Measurements from ENCODE around the gene SYNPR. TPM values are rescaled to one million over a fixed set of nuclear protein-coding genes. Genes with fewer than 3 reads are reported as not detected.

Gene SYNPR
- 2.0 and 4.4 TPM in 2 replicates for polyA plus RNA-seq
- 1.2 and 1.5 TPM in 2 replicates for polyA minus RNA-seq

GRCh38 chr3:63278171-63279004 lies at the start of gene SYNPR:
TSS of gene SYNPR (plus strand) at chr3:63278308.
- H3K36me3 ChIP-seq (ENCODE audit: insufficient read depth, low read length), result no peaks in the 10 kb centered on the region
- H3K27ac ChIP-seq (ENCODE audit: low read length), result no peak within 1 kb of the TSS
- H3K27me3 ChIP-seq (ENCODE audit: insufficient read depth, low read depth, low read length), result peaks cover 44% of the 10 kb centered on the region
- H3K4me2 ChIP-seq (ENCODE audit: low read length), result peak within 1 kb of the TSS; percentile 92
- no peaks in the 10 kb centered on the region for H3K9me3 ChIP-seq (ENCODE audit: low read length)
- no peaks in the 10 kb centered on the region for H3K79me2 ChIP-seq (replicated peaks; ENCODE audit: insufficient read depth, low read length)
- peak within 1 kb of the TSS; percentile 77 for H3K4me3 ChIP-seq (ENCODE audit: low read length)
- H3K9me2 ChIP-seq (ENCODE audit: insufficient read depth, low read length), result no peaks in the 10 kb centered on the region
- no peaks in the 10 kb centered on the region for H4K20me1 ChIP-seq (ENCODE audit: insufficient read depth)
- peak within 1 kb of the TSS; percentile 53 for H3K9ac ChIP-seq (ENCODE audit: low read length)
- TF ChIP-seq, protein P1, sequence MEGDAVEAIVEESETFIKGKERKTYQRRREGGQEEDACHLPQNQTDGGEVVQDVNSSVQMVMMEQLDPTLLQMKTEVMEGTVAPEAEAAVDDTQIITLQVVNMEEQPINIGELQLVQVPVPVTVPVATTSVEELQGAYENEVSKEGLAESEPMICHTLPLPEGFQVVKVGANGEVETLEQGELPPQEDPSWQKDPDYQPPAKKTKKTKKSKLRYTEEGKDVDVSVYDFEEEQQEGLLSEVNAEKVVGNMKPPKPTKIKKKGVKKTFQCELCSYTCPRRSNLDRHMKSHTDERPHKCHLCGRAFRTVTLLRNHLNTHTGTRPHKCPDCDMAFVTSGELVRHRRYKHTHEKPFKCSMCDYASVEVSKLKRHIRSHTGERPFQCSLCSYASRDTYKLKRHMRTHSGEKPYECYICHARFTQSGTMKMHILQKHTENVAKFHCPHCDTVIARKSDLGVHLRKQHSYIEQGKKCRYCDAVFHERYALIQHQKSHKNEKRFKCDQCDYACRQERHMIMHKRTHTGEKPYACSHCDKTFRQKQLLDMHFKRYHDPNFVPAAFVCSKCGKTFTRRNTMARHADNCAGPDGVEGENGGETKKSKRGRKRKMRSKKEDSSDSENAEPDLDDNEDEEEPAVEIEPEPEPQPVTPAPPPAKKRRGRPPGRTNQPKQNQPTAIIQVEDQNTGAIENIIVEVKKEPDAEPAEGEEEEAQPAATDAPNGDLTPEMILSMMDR (IDR thresholded peaks at IDR 0.05; ENCODE audit: poor library complexity, severe bottlenecking), result no peak
- TF ChIP-seq, protein P2, sequence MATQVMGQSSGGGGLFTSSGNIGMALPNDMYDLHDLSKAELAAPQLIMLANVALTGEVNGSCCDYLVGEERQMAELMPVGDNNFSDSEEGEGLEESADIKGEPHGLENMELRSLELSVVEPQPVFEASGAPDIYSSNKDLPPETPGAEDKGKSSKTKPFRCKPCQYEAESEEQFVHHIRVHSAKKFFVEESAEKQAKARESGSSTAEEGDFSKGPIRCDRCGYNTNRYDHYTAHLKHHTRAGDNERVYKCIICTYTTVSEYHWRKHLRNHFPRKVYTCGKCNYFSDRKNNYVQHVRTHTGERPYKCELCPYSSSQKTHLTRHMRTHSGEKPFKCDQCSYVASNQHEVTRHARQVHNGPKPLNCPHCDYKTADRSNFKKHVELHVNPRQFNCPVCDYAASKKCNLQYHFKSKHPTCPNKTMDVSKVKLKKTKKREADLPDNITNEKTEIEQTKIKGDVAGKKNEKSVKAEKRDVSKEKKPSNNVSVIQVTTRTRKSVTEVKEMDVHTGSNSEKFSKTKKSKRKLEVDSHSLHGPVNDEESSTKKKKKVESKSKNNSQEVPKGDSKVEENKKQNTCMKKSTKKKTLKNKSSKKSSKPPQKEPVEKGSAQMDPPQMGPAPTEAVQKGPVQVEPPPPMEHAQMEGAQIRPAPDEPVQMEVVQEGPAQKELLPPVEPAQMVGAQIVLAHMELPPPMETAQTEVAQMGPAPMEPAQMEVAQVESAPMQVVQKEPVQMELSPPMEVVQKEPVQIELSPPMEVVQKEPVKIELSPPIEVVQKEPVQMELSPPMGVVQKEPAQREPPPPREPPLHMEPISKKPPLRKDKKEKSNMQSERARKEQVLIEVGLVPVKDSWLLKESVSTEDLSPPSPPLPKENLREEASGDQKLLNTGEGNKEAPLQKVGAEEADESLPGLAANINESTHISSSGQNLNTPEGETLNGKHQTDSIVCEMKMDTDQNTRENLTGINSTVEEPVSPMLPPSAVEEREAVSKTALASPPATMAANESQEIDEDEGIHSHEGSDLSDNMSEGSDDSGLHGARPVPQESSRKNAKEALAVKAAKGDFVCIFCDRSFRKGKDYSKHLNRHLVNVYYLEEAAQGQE (IDR thresholded peaks at IDR 0.05; ENCODE audit: borderline replicate concordance), result no peak
- TF ChIP-seq POLR2AphosphoS5 (IDR thresholded peaks at IDR 0.05) (no peak), MXI1 (conservative IDR thresholded peaks at IDR 0.05; ENCODE audit: poor library complexity, severe bottlenecking) (no peak), EP300 (conservative IDR thresholded peaks at IDR 0.05; ENCODE audit: poor library complexity, severe bottlenecking) (no peak), TAF1 (IDR thresholded peaks at IDR 0.05; ENCODE audit: low read depth) (no peak), SMC3 (conservative IDR thresholded peaks at IDR 0.05; ENCODE audit: poor library complexity) (no peak), RAD21 (conservative IDR thresholded peaks at IDR 0.05) (no peak), EZH2 (IDR thresholded peaks at IDR 0.05; ENCODE audit: borderline replicate concordance, insufficient read depth, low read length, poor library complexity, severe bottlenecking) (no peak)
- no peaks in the 10 kb centered on the region for H3F3A ChIP-seq (ENCODE audit: insufficient read depth, low read length, poor library complexity, severe bottlenecking)
- peak within 1 kb of the TSS; percentile 40 for H2AFZ ChIP-seq (ENCODE audit: low read depth, low read length)

GRCh38 chr3:63228677-63229076 lies 49.4 kb upstream of the SYNPR start:
- no peak overlapping the region for H2AFZ ChIP-seq (ENCODE audit: low read depth, low read length)
- TF ChIP-seq, protein P1 (IDR thresholded peaks at IDR 0.05; ENCODE audit: poor library complexity, severe bottlenecking), result peak; percentile 84
- TF ChIP-seq TAF1 (IDR thresholded peaks at IDR 0.05; ENCODE audit: low read depth) (no peak), EZH2 (IDR thresholded peaks at IDR 0.05; ENCODE audit: borderline replicate concordance, insufficient read depth, low read length, poor library complexity, severe bottlenecking) (no peak), POLR2AphosphoS5 (IDR thresholded peaks at IDR 0.05) (no peak), EP300 (conservative IDR thresholded peaks at IDR 0.05; ENCODE audit: poor library complexity, severe bottlenecking) (no peak), MXI1 (conservative IDR thresholded peaks at IDR 0.05; ENCODE audit: poor library complexity, severe bottlenecking) (no peak), SMC3 (conservative IDR thresholded peaks at IDR 0.05; ENCODE audit: poor library complexity) (peak; percentile 84), RAD21 (conservative IDR thresholded peaks at IDR 0.05) (peak; percentile 85)
- TF ChIP-seq, protein P2 (IDR thresholded peaks at IDR 0.05; ENCODE audit: borderline replicate concordance), result no peak
- no peaks in the 10 kb centered on the region for H3K27me3 ChIP-seq (ENCODE audit: insufficient read depth, low read depth, low read length)
- H3K9me3 ChIP-seq (ENCODE audit: low read length), result no peaks in the 10 kb centered on the region
- no peak overlapping the region for H3K4me3 ChIP-seq (ENCODE audit: low read length)
- H3K9ac ChIP-seq (ENCODE audit: low read length), result no peak overlapping the region
- no peak overlapping the region for H3K27ac ChIP-seq (ENCODE audit: low read length)
- H3K4me2 ChIP-seq (ENCODE audit: low read length), result peak overlapping the region; percentile 14
- H3F3A ChIP-seq (ENCODE audit: insufficient read depth, low read length, poor library complexity, severe bottlenecking), result no peaks in the 10 kb centered on the region
- no peaks in the 10 kb centered on the region for H4K20me1 ChIP-seq (ENCODE audit: insufficient read depth)
- no peaks in the 10 kb centered on the region for H3K9me2 ChIP-seq (ENCODE audit: insufficient read depth, low read length)
- no peaks in the 10 kb centered on the region for H3K36me3 ChIP-seq (ENCODE audit: insufficient read depth, low read length)
- no peaks in the 10 kb centered on the region for H3K79me2 ChIP-seq (replicated peaks; ENCODE audit: insufficient read depth, low read length)
